ENCODE results near the gene DNAJC7. TPM values are rescaled to one million over a fixed set of nuclear protein-coding genes. Genes with fewer than 3 reads are reported as not detected.

Gene DNAJC7
- total RNA-seq, 2 donors from 2014 or later: 61.2 to 80.6 TPM

GRCh38 chr17:41985919-41986318 is 31.3 kb downstream of the DNAJC7 start:
- Histone ChIP-seq H3K4me1 (ENCODE audit: control insufficient read depth in 1 of 2, low read depth in 2 of 2) (no peaks in the 10 kb centered on the region), H3K36me3 (peaks cover 61% of the 10 kb centered on the region), H3K4me3 (no peak overlapping the region), H3K27me3 (replicated peaks; ENCODE audit: insufficient read depth) (no peaks in the 10 kb centered on the region), H3K27ac (no peak overlapping the region), H3K9me3 (no peaks in the 10 kb centered on the region)
- TF ChIP-seq CTCF (IDR thresholded peaks at IDR 0.05): no peak
- ATAC-seq (ENCODE audit: insufficient number of reproducible peaks, low FRiP score, low read depth) (no peak), DNase-seq (ENCODE audit: low spot score) (no peak)

- no peaks in the 10 kb centered on the region for H3K9me3 ChIP-seq
- H3K27me3 ChIP-seq (replicated peaks; ENCODE audit: insufficient read depth): no peaks in the 10 kb centered on the region
- TF ChIP-seq CTCF (IDR thresholded peaks at IDR 0.05): no peak
- ATAC-seq (ENCODE audit: insufficient number of reproducible peaks, low FRiP score, low read depth): no peak
- H3K4me1 ChIP-seq (ENCODE audit: control insufficient read depth in 1 of 2, low read depth in 2 of 2): no peaks in the 10 kb centered on the region
- H3K4me3 ChIP-seq: no peak overlapping the region
- no peak overlapping the region for H3K27ac ChIP-seq
- H3K36me3 ChIP-seq: peaks cover 61% of the 10 kb centered on the region
- DNase-seq (ENCODE audit: low spot score): no peak
Observed at GRCh38 chr17:41984454-41984853, 32.8 kb downstream of the DNAJC7 start.

- Histone ChIP-seq H3K27ac (no peak overlapping the region), H3K9me3 (no peaks in the 10 kb centered on the region), H3K4me3 (no peak overlapping the region), H3K4me1 (ENCODE audit: control insufficient read depth in 1 of 2, low read depth in 2 of 2) (no peaks in the 10 kb centered on the region), H3K36me3 (peaks cover 51% of the 10 kb centered on the region), H3K27me3 (replicated peaks; ENCODE audit: insufficient read depth) (no peaks in the 10 kb centered on the region)
- DNase-seq (ENCODE audit: low spot score) (no peak), ATAC-seq (ENCODE audit: insufficient number of reproducible peaks, low FRiP score, low read depth) (no peak)
- no peak for TF ChIP-seq CTCF (IDR thresholded peaks at IDR 0.05)
Observed at GRCh38 chr17:41982026-41982760, 35.0 kb downstream of the DNAJC7 start.

GRCh38 chr17:41977991-41978390 is 39.2 kb downstream of the DNAJC7 start:
- peaks cover 0 to 5% of the 10 kb centered on the region in 2 donors for H3K4me1 ChIP-seq (ENCODE audit: control insufficient read depth in 1 of 2, low read depth in 2 of 2)
- no peak for TF ChIP-seq CTCF (IDR thresholded peaks at IDR 0.05)
- no peak overlapping the region for H3K4me3 ChIP-seq
- no peak for DNase-seq (ENCODE audit: low spot score)
- ATAC-seq (ENCODE audit: insufficient number of reproducible peaks, low FRiP score, low read depth): no peak
- H3K9me3 ChIP-seq: no peaks in the 10 kb centered on the region
- no peaks in the 10 kb centered on the region for H3K27me3 ChIP-seq (replicated peaks; ENCODE audit: insufficient read depth)
- H3K36me3 ChIP-seq: peaks cover 56% of the 10 kb centered on the region
- no peak overlapping the region for H3K27ac ChIP-seq

- Histone ChIP-seq H3K4me3 (peak overlapping the region; percentile 2), H3K4me1 (ENCODE audit: control insufficient read depth in 1 of 2, low read depth in 2 of 2) (peaks cover 0 to 11% of the 10 kb centered on the region in 2 donors), H3K9me3 (no peaks in the 10 kb centered on the region), H3K27ac (peak overlapping the region; percentile 33 to 45), H3K36me3 (peaks cover 51% of the 10 kb centered on the region), H3K27me3 (replicated peaks; ENCODE audit: insufficient read depth) (no peaks in the 10 kb centered on the region)
- ATAC-seq (ENCODE audit: insufficient number of reproducible peaks, low FRiP score, low read depth) (no peak), DNase-seq (ENCODE audit: low spot score) (no peak)
- no peak for TF ChIP-seq CTCF (IDR thresholded peaks at IDR 0.05)
Observed at GRCh38 chr17:41976142-41976768, 41.0 kb downstream of the DNAJC7 start.
